GM12891 (cell line): ENCODE data around the gene RTN1.

ENCODE experiments used
- POLR2A ChIP-seq: IDR thresholded peaks from 2 replicates; pipeline ENCODE4 v1.6.1; 2011; ENCODE audit warnings: low read depth, low read length, control low read depth
- POLR2AphosphoS5 ChIP-seq: IDR thresholded peaks from 2 replicates; pipeline ENCODE4 v1.6.1; 2011; ENCODE audit warnings: low read depth, low read length, control low read depth
- TAF1 ChIP-seq: IDR thresholded peaks from 2 replicates; pipeline ENCODE4 v1.6.1; 2011; ENCODE audit warnings: low read depth, low read length, control low read depth

DNA sequence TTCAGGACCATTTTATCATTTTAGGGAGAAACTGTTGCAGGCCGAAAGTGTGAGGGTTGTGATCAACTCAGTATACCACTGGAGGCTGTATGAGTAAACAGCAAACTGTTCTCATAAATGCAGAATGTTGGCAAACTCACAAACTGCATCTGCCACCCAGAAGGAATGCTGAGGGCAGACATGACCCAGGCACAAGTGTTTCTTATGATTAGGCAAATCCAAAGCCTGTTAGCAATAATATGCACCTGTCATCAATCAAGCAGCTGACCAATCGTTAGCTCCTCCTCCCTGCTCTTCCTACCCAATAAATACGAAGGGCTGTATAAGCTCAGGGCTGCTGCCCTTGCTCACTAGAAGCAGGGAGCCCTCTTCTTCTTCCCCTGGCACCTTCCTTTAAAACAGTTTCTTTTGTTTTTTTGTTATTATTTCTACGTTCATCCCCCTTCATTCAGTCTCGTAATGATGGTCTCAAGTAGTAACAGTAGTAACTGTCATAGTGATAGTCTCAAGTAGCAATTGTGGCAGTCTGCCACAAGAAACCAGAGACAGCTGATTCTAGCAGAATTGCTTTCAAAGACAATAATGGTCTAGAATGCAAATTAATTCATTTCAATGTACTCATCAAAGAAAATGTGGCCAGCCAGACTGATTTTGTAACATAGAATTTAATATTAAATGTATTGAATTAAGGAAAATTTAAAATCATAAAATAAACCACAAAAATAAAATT is 278.8 kb downstream of the RTN1 start:
- TF ChIP-seq POLR2A, result no peak
- no peak for TF ChIP-seq TAF1
- no peak for TF ChIP-seq POLR2AphosphoS5
